RWPE2 (cell line): Measurements from ENCODE around the gene KLK2.

ENCODE experiments used
- ATAC-seq: fragments of 200-7000 bp; cut with Tn5 transposase; 3 replicates; pipeline ENCODE4 v1.9.1; 2021; ENCODE audit warnings: low read depth
- DNase-seq: peaks from one replicate; pipeline ENCODE4 v3.0.0-alpha.2; 2020; ENCODE audit warnings: low spot score
- H3K27ac ChIP-seq: fragments of 450-650 bp; 2 replicates; pipeline ENCODE4 v1.5.1; 2017; ENCODE audit warnings: mild to moderate bottlenecking; ENCODE audit not compliant: poor library complexity, severe bottlenecking
- H3K27me3 ChIP-seq: fragments of 250-450 bp; sonication (Bioruptor Pico); 2 replicates; pipeline ENCODE4 v1.5.1; 2021; ENCODE audit warnings: mild to moderate bottlenecking, moderate library complexity; ENCODE audit not compliant: insufficient read depth, poor library complexity, severe bottlenecking
- H3K36me3 ChIP-seq: fragments of 250-450 bp; sonication (Bioruptor Pico); 2 replicates; pipeline ENCODE4 v1.5.1; 2020; ENCODE audit warnings: low read depth, mild to moderate bottlenecking, moderate library complexity
- H3K4me1 ChIP-seq: fragments of 250-450 bp; sonication (Bioruptor Pico); 2 replicates; pipeline ENCODE4 v1.5.1; 2021; ENCODE audit warnings: mild to moderate bottlenecking, moderate library complexity; ENCODE audit not compliant: insufficient read depth, poor library complexity, severe bottlenecking
- H3K4me3 ChIP-seq: fragments of 250-450 bp; sonication (Bioruptor Pico); 2 replicates; pipeline ENCODE4 v1.5.1; 2021; ENCODE audit warnings: mild to moderate bottlenecking, moderate library complexity; ENCODE audit not compliant: severe bottlenecking
- H3K9me3 ChIP-seq: fragments of 250-450 bp; sonication (Bioruptor Pico); 2 replicates; pipeline ENCODE4 v1.5.1; 2021; ENCODE audit warnings: mild to moderate bottlenecking, moderate library complexity; ENCODE audit not compliant: severe bottlenecking
- CTCF ChIP-seq: fragments of 450-650 bp; IDR thresholded peaks from one replicate; pipeline ENCODE4 v1.5.1; 2017; ENCODE audit warnings: mild to moderate bottlenecking, moderate library complexity; ENCODE audit not compliant: poor library complexity, severe bottlenecking

KLK2 gene

GRCh38 chr19:50839712-50840655 lies 33.3 kb upstream of the KLK2 start:
- H3K36me3 ChIP-seq, result no peaks in the 10 kb centered on the region
- no peak for ATAC-seq
- no peaks in the 10 kb centered on the region for H3K27me3 ChIP-seq

GRCh38 chr19:50842130-50842529 lies 31.1 kb upstream of the KLK2 start:
- no peaks in the 10 kb centered on the region for H3K9me3 ChIP-seq
- no peak overlapping the region for H3K4me3 ChIP-seq
- no peak for DNase-seq
- H3K36me3 ChIP-seq, result no peaks in the 10 kb centered on the region
- no peak overlapping the region for H3K27ac ChIP-seq
- H3K27me3 ChIP-seq, result peaks cover 5% of the 10 kb centered on the region
- no peak for ATAC-seq
- no peaks in the 10 kb centered on the region for H3K4me1 ChIP-seq
- no peak for TF ChIP-seq CTCF

More at GRCh38 chr19:50839712-50840655, 33.3 kb upstream of the KLK2 start:
- DNase-seq, result no peak
- Histone ChIP-seq H3K9me3 (no peaks in the 10 kb centered on the region), H3K4me1 (peaks cover 3% of the 10 kb centered on the region), H3K27ac (no peak overlapping the region), H3K4me3 (no peak overlapping the region)
- TF ChIP-seq CTCF, result no peak

GRCh38 chr19:50843205-50843604 lies 30.0 kb upstream of the KLK2 start:
- Histone ChIP-seq H3K4me3 (no peak overlapping the region), H3K27me3 (peaks cover 5% of the 10 kb centered on the region), H3K36me3 (no peaks in the 10 kb centered on the region), H3K27ac (no peak overlapping the region), H3K9me3 (no peaks in the 10 kb centered on the region), H3K4me1 (no peaks in the 10 kb centered on the region)
- ATAC-seq (no peak), DNase-seq (no peak)
- no peak for TF ChIP-seq CTCF

- H3K9me3 ChIP-seq, result no peaks in the 10 kb centered on the region
- no peaks in the 10 kb centered on the region for H3K36me3 ChIP-seq
- H3K27me3 ChIP-seq, result peaks cover 8% of the 10 kb centered on the region
- TF ChIP-seq CTCF, result no peak
- ATAC-seq (no peak), DNase-seq (no peak)
- H3K4me1 ChIP-seq, result no peaks in the 10 kb centered on the region
- no peak overlapping the region for H3K27ac ChIP-seq
- no peak overlapping the region for H3K4me3 ChIP-seq
These were observed 29.5 kb upstream of the KLK2 start for GRCh38 chr19:50843701-50844221.
